ENCODE measurements around the gene WDR64.
A peak's percentile ranks its signal among the peaks of the same experiment; 100 is the strongest.

Gene WDR64

DNA sequence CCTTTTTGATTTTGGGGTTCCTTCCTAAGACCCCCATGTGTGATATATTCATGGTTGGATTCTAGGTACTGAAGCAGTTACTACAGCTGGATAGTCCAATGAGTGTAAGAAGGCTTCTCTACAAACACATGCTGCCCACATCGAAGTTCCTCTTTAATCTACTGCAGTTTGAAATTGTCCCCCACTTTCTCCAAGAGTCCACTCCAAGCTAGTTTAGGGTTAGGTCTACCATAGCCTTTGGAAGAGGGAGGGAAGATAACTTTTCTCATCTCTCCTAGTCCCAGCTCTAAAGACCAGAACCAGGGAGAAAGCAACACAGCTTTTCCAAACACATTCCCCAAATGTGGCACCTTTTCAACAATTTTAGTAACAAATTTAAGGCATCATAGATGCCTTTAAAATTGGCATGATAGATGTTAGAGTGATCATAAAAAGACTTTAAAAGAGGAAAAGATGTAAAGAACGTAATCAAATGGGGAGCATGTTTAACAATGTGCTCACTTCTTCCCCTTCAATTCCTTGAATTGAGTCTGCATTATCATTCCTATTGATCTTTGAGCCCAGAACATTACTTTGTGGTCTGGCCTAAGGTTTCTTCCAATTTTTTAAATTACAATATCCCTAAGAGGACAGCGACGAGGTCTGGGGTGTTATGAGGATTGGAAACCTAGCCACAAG lies 194.9 kb downstream of the WDR64 start:
- no peak for DNase-seq

DNA sequence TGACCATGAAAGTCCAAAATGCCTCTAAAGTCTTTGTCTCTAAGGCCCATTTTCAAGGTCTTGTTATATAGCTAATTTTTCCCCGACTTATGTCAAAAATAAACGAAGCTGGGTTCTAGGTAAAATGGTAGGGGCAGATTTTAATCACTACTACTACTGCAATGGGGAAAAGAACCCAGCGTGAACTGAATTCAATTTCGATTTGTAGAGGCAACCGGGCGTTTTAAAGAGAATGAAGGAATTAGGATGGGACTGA lies 195.4 kb downstream of the WDR64 start:
- DNase-seq = no peak

DNA sequence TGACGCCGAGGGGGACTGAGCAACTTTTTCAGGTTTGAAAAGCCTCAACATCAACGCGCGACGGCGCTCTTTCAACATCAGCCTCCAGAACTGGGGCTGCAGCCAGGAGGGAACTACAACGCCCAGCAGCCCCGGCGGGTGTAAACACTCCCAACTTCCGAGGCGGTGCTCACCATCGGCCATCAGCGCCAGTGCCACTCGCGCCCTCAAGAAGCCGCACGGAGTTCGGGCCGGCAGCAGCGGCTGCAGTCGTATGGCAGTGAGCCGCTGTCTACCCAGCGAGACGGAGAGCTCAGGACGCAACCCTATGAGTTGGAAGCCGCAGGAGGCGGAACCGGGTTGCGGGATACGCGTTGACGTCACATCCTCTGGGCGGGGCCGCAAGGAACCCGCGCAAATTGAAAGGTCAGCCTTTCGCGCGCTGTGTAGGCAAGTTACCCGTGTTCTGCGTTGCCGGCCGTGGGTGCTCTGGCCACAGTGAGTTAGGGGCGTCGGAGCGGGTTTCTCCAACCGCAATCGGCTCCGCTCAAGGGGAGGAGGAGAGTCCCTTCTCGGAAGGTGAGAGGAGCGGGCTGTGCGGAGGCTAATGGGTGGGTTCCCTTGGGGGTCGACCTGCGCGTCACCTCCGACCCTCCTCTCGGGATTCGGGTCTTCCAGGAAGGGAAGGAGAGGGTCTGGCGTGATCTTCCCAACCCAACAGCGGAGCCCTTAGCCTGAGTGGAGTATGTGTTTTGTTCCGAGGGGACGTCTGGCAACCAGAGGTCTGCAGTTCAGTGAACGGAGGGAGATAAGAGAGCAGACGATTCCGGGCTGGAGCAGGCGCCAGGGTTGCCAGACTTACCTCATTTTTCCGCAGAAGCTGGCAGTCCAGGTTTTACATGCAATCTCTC lies 196.0 kb downstream of the WDR64 start, which contains the start of gene EXO1:
Gene EXO1 (plus strand): TSS at position 409 of the 890 bp plus-strand sequence. CDS start 2,222 bp downstream, outside the sequence.
- peak; percentile 87 for DNase-seq

DNA sequence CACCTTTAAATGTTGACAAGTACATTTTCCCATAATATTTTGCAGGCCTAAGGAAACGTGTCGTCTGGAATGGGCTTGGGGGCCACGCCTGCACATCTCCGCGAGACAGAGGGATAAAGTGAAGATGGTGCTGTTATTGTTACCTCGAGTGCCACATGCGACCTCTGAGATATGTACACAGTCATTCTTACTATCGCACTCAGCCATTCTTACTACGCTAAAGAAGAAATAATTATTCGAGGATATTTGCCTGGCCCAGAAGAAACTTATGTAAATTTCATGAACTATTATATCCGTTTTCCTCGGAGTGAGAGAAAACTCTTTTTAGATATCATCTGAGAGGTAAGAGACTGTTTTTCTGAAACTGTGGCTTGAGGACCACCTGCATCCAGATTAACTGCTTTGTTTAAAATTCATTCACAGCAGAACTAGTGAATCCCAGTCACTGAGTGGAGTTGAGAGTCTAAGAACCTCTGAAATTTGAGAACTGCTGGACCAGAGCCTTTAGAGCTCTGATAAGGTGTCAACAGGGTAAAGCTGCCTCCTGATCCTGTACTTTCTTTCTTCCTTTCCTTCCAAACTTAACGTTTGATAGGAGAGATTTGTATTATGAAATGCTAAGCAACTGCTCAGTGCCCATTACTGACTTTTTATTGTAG lies 196.7 kb downstream of the WDR64 start:
- DNase-seq = no peak

DNA sequence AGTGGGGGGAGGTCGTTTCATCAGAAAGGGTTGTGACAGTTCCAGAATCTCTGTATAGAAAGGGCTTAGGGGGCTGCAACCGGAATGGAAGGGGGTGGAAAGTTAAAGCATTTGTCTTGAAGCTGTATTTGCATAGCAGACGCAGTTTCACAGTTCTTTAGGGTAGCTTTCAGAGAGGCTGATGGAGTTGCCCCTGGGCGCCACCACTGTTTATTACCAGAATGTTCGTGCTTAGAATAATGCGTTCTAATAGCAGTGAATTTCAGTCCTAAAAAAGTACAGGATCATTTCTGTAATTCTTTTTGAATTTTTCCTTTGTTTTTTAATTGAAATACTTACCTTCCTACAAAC lies 197.2 kb downstream of the WDR64 start:
- DNase-seq = no peak
